ENCODE data around the gene CNN1. TPM values are rescaled to one million over a fixed set of nuclear protein-coding genes. Genes with fewer than 3 reads are reported as not detected.
"Not testable (repeated sequence)": the region's sequence is repeated elsewhere in the genome, so short reads cannot be mapped to it uniquely, and the experiment has no call there.

Gene CNN1

GRCh38 chr19:11597202-11598102, 58.8 kb downstream of the CNN1 start, which contains the start of gene ZNF627:
ZNF627 (plus strand) TSS chr19:11597483; CDS start chr19:11597628, 145 bp downstream.
- H3K9ac ChIP-seq (ENCODE audit: low read depth, low read length) = peak within 1 kb of the TSS; percentile 100
- peak within 1 kb of the TSS; percentile 100 for H3K4me3 ChIP-seq (ENCODE audit: low read length)
- no peaks in the 10 kb centered on the region for H3K27me3 ChIP-seq (ENCODE audit: control insufficient read depth, insufficient read depth, low read length)
- peaks cover 7% of the 10 kb centered on the region for H3K4me1 ChIP-seq (ENCODE audit: control insufficient read depth, insufficient read depth, low read length)
- peaks cover 9% of the 10 kb centered on the region for H3K36me3 ChIP-seq (ENCODE audit: insufficient read depth, low read length)
- H3K4me2 ChIP-seq (ENCODE audit: low read length) = peak within 1 kb of the TSS; percentile 88
- no peaks in the 10 kb centered on the region for H3K9me3 ChIP-seq (replicated peaks; ENCODE audit: low read length)

DNA sequence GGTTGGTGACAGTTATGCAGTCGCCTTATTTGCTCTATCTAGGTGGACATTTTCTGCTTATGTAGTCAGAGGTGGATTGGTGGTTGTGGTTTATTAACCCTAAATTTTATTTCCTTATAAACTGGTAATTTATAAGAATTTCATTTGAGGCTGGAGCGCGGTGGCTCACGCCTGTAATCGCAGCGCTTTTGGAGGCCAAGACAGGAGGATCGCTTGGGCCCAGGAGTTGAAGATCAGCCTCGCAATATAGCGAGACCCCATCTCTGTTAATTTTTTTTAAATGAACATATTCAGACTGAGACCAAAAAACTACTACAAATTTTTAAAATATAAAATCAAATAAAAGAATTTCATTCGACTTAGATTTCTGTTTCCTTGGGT, 59.4 kb downstream of the CNN1 start:
- Histone ChIP-seq H3K27me3 (ENCODE audit: control insufficient read depth, insufficient read depth, low read length) (no peaks in the 10 kb centered on the region), H3K4me2 (ENCODE audit: low read length) (peak overlapping the region; percentile 88), H3K36me3 (ENCODE audit: insufficient read depth, low read length) (peaks cover 9% of the 10 kb centered on the region), H3K4me3 (ENCODE audit: low read length) (peak overlapping the region; percentile 100), H3K9me3 (replicated peaks; ENCODE audit: low read length) (no peaks in the 10 kb centered on the region), H3K4me1 (ENCODE audit: control insufficient read depth, insufficient read depth, low read length) (peaks cover 7% of the 10 kb centered on the region), H3K9ac (ENCODE audit: low read depth, low read length) (peak overlapping the region; percentile 100)

DNA sequence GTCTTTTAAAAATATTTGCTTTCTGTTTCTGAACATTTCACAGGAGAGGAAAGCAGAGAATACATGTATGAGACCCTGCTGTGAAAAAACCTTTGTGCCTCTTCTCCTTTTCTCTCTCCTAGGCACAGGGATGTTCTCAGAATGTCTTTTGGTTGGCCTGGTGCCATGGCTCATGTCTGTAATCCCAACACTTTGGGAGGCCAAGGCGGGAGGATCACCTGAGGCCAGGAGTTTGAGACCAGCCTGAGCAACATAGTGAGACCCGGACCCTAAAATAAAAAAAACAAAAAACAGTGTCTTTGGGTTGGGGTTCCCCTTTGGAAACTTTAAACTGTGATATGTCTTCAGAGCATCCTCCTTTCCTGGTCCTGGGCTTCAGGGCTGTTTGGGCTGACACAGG, 60.1 kb downstream of the CNN1 start:
- H3K9ac ChIP-seq (ENCODE audit: low read depth, low read length) = no peak overlapping the region
- H3K27me3 ChIP-seq (ENCODE audit: control insufficient read depth, insufficient read depth, low read length) = no peaks in the 10 kb centered on the region
- no peaks in the 10 kb centered on the region for H3K9me3 ChIP-seq (replicated peaks; ENCODE audit: low read length)
- peak overlapping the region; percentile 100 for H3K4me3 ChIP-seq (ENCODE audit: low read length)
- H3K36me3 ChIP-seq (ENCODE audit: insufficient read depth, low read length) = peaks cover 9% of the 10 kb centered on the region
- H3K4me1 ChIP-seq (ENCODE audit: control insufficient read depth, insufficient read depth, low read length) = peaks cover 7% of the 10 kb centered on the region
- H3K4me2 ChIP-seq (ENCODE audit: low read length) = peak overlapping the region; percentile 88

DNA sequence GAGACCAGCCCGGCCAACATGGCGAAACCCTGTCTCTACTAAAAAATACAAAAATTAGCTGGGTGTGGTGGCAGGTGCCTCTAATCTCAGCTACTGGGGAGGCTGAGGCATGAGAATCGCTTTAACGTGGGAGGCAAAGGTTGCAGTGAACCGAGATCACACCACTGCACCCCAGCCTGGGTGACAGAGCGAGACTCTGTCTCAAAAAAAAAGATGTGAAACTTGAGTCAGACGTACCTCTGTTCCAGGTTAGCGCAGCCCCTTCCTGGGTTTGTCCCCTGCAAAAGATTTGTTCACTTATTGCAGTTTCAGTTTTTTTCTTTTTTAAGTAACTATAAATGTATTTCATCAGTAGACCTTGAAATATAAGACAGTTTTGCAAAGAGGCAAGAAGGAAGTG, 61.1 kb downstream of the CNN1 start:
- not testable (repeated sequence) for H3K9ac ChIP-seq (ENCODE audit: low read depth, low read length); H3K27me3 ChIP-seq (ENCODE audit: control insufficient read depth, insufficient read depth, low read length); H3K4me3 ChIP-seq (ENCODE audit: low read length)

More for the DNA sequence above, 61.1 kb downstream of the CNN1 start:
- not testable (repeated sequence) for H3K36me3 ChIP-seq (ENCODE audit: insufficient read depth, low read length); H3K9me3 ChIP-seq (replicated peaks; ENCODE audit: low read length); H3K4me1 ChIP-seq (ENCODE audit: control insufficient read depth, insufficient read depth, low read length); H3K4me2 ChIP-seq (ENCODE audit: low read length)

Small RNAs within 50 kb of the gene (small RNA-seq; reads per million reads assigned to genes)
- gene MIR7974 = not detected
- gene RN7SL833P = not detected
